ENCODE results near the gene PIRT.

DNA sequence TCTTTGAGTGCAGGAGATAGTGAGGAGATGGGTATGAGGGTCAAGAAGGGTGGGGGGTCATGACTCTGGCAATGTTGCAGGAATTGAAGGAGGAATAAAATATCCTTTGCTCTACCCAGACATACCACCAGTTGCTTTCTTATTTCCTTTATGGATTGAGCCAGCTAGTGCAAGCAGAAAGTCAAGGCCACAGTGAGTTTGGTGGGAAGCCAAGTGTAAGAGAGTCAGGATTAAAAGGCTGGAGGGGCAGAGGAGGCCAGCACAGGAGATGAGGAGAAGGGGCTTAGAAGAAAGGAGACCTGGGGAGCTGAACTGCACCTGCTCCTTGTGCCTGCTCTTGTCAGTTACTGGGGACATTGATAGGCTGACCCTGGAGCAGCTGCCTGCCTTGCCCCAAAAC lies 16.1 kb downstream of the PIRT start:
- TF ChIP-seq, protein P1, sequence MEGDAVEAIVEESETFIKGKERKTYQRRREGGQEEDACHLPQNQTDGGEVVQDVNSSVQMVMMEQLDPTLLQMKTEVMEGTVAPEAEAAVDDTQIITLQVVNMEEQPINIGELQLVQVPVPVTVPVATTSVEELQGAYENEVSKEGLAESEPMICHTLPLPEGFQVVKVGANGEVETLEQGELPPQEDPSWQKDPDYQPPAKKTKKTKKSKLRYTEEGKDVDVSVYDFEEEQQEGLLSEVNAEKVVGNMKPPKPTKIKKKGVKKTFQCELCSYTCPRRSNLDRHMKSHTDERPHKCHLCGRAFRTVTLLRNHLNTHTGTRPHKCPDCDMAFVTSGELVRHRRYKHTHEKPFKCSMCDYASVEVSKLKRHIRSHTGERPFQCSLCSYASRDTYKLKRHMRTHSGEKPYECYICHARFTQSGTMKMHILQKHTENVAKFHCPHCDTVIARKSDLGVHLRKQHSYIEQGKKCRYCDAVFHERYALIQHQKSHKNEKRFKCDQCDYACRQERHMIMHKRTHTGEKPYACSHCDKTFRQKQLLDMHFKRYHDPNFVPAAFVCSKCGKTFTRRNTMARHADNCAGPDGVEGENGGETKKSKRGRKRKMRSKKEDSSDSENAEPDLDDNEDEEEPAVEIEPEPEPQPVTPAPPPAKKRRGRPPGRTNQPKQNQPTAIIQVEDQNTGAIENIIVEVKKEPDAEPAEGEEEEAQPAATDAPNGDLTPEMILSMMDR (IDR thresholded peaks at IDR 0.05; ENCODE audit: low read length) = no peak
- no peak for TF ChIP-seq EZH2phosphoT487 (IDR thresholded peaks at IDR 0.05; ENCODE audit: low read length)
- TF ChIP-seq EZH2 (optimal IDR thresholded peaks at IDR 0.05; ENCODE audit: low read depth, low read length) = no peak
